ENCODE data around the gene KCTD4. TPM values are rescaled to one million over a fixed set of nuclear protein-coding genes. Genes with fewer than 3 reads are reported as not detected.

Gene KCTD4
- total RNA-seq, 4 donors from 2014 or later, result not detected

DNA sequence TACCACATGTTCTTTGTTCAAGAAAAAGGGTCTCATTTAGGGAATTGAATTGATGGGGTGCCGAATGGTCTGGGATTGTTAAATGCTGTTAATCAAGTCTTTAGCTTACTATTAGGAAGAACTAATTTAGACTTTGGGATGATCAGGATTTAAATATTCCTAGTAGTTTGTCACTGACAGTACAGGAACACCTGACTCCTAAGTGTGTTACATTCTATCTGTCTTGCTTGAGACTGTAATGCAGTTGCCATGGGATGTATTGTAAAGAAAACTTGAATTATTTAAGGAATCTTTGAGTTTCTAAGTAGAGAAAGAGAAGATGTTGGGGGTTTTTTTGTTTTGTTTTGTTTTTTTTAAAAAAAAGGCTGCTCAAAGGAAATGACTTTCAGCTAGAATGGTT is 17.8 kb upstream of the KCTD4 start:
- Histone ChIP-seq H3K4me3 (no peak overlapping the region), H3K9me3 (no peaks in the 10 kb centered on the region), H3K4me1 (no peaks in the 10 kb centered on the region), H3K27ac (no peak overlapping the region), H3K27me3 (no peaks in the 10 kb centered on the region), H3K36me3 (no peaks in the 10 kb centered on the region)
- intact Hi-C loops (cut with DNase I; ENCODE audit: low total_unique reads), result no loop called here
- DNase-seq, result no peak
- TF ChIP-seq, protein P1, sequence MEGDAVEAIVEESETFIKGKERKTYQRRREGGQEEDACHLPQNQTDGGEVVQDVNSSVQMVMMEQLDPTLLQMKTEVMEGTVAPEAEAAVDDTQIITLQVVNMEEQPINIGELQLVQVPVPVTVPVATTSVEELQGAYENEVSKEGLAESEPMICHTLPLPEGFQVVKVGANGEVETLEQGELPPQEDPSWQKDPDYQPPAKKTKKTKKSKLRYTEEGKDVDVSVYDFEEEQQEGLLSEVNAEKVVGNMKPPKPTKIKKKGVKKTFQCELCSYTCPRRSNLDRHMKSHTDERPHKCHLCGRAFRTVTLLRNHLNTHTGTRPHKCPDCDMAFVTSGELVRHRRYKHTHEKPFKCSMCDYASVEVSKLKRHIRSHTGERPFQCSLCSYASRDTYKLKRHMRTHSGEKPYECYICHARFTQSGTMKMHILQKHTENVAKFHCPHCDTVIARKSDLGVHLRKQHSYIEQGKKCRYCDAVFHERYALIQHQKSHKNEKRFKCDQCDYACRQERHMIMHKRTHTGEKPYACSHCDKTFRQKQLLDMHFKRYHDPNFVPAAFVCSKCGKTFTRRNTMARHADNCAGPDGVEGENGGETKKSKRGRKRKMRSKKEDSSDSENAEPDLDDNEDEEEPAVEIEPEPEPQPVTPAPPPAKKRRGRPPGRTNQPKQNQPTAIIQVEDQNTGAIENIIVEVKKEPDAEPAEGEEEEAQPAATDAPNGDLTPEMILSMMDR (IDR thresholded peaks at IDR 0.05), result no peak
- TF ChIP-seq POLR2A (IDR thresholded peaks at IDR 0.05), result no peak

DNA sequence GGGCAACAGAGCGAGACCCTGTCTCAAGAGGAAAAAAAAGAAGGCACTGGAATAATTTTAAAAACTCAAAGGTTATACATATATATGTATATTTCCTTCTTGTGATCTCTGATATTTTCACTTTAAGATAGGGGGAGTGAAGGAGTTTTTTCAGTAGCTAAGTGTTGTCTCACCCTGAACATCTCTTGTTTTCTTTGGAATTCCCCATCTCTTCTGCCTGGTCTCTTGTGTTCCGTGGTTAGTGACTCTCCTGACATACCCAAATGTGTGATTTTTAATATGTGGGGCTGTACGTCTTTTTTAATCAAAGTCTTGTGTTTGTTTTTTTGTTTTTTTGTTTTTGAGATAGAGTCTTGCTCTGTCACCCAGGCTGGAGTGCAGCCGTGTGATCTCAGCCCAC is 15.3 kb upstream of the KCTD4 start:
- TF ChIP-seq POLR2A (IDR thresholded peaks at IDR 0.05), result no peak
- TF ChIP-seq, protein P1 (IDR thresholded peaks at IDR 0.05), result no peak
- no peaks in the 10 kb centered on the region for H3K27me3 ChIP-seq
- DNase-seq, result no peak
- no peaks in the 10 kb centered on the region for H3K9me3 ChIP-seq
- H3K36me3 ChIP-seq, result no peaks in the 10 kb centered on the region
- H3K4me1 ChIP-seq, result no peaks in the 10 kb centered on the region
- intact Hi-C loops (cut with DNase I; ENCODE audit: low total_unique reads), result no loop called here
- no peak overlapping the region for H3K4me3 ChIP-seq
- no peak overlapping the region for H3K27ac ChIP-seq

DNA sequence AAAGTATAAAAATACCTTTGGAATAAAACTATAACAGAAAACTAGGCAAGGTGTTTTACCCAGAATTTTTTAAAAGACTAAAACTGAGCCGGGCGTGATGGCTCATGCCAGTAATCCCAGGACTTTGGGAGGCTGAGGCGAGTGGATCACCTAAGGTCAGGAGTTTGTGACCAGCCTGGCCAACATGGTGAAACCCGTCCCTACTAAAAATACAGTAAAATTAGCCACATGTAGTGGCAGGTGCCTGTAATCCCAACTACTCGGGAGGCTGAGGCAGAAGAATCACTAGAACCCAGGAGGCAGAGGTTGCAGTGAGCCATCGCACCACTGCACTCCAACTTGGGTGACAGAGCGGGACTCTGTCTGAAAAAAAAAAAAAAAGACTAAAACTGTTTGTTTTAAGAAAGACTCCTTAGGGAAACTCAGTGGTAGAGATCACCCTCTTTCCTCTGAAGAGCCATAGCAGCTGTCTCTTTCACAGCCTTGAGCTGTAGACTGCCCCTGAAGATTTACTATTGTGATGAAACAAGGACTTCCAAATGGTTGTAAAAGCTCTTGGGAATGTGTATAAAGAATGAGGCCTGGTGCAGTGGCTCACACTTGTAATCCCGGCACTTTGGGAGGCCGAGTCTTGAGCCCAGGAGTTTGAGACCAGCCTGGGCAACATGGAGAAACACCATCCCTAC is 14.7 kb upstream of the KCTD4 start:
- H3K27me3 ChIP-seq, result no peaks in the 10 kb centered on the region
- intact Hi-C loops (cut with DNase I; ENCODE audit: low total_unique reads), result no loop called here
- H3K4me1 ChIP-seq, result no peaks in the 10 kb centered on the region
- no peak overlapping the region for H3K4me3 ChIP-seq
- TF ChIP-seq, protein P1 (IDR thresholded peaks at IDR 0.05), result no peak
- TF ChIP-seq POLR2A (IDR thresholded peaks at IDR 0.05), result no peak
- no peaks in the 10 kb centered on the region for H3K36me3 ChIP-seq
- no peak overlapping the region for H3K27ac ChIP-seq
- no peak for DNase-seq
- H3K9me3 ChIP-seq, result no peaks in the 10 kb centered on the region

DNA sequence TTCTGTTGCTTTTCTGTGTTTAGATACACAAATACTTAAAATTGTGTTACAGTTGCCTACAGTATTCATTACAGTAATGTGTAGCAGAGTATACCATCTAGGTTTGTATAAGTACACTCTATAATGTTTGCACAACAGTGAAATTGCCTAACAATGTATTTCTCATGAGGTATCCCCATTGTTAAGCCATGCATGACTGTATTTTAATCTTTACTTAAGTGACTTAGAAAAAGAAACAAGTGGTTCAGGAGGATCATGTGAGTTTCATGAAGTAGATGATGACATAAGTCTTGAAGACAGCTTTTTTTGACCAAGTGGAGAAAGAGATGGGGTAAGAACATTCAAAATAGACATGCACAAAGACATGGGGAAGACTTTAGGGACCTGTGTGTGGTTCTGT is 8.4 kb upstream of the KCTD4 start:
- Histone ChIP-seq H3K9me3 (no peaks in the 10 kb centered on the region), H3K4me3 (no peak overlapping the region), H3K36me3 (no peaks in the 10 kb centered on the region), H3K4me1 (peaks cover 0 to 6% of the 10 kb centered on the region in 2 donors), H3K27ac (no peak overlapping the region), H3K27me3 (no peaks in the 10 kb centered on the region)
- intact Hi-C loops (cut with DNase I; ENCODE audit: low total_unique reads), result no loop called here
- TF ChIP-seq, protein P1 (IDR thresholded peaks at IDR 0.05), result no peak
- no peak for TF ChIP-seq POLR2A (IDR thresholded peaks at IDR 0.05)
- DNase-seq, result no peak

DNA sequence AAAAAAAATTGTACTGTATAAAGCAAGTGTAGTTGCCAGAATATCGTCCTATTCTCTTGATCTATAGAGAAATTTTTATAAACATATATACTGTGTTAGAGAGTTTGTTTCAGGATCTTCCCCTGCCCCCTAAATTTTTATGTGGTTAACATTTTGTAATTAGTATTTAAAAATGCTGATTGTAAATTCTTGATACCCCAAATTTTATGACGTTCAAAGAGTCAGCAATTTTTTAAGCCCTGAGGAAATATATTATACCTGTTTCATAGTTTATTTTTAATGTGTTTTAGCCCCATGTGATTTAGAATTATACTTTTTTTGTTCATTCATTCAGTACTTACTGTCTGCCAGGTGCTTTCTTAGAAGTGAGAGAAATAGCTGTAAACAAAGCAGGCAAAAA is 7.3 kb upstream of the KCTD4 start:
- DNase-seq, result no peak
- intact Hi-C loops (cut with DNase I; ENCODE audit: low total_unique reads), result no loop called here
- H3K4me1 ChIP-seq, result peaks cover 0 to 6% of the 10 kb centered on the region in 2 donors
- H3K27ac ChIP-seq, result no peak overlapping the region
- H3K36me3 ChIP-seq, result no peaks in the 10 kb centered on the region
- no peak for TF ChIP-seq POLR2A (IDR thresholded peaks at IDR 0.05)
- TF ChIP-seq, protein P1 (IDR thresholded peaks at IDR 0.05), result no peak
- no peaks in the 10 kb centered on the region for H3K27me3 ChIP-seq
- H3K9me3 ChIP-seq, result no peaks in the 10 kb centered on the region
- no peak overlapping the region for H3K4me3 ChIP-seq
